ENCODE results near the gene MEGF9.
"Not testable (repeated sequence)": the region's sequence is repeated elsewhere in the genome, so short reads cannot be mapped to it uniquely, and the experiment has no call there.

DNA sequence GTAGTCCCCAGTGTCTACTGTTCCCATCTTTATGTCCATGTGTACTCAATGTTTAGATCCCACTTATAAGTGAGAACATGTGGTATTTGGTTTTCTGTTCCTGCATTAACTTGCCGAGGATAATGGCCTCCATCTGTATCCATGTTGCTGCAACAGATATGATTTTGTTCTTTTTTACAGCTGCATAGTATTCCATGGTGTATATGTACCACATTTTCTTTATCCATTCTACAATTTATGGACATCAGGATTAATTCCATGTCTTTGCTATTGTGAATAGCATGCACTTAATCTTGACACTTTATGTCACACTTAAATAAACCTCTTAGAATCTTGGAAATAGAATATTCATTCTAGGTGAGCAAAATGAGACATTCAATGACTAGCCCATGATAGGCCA lies 73.4 kb downstream of the MEGF9 start:
- TF ChIP-seq, protein P1, sequence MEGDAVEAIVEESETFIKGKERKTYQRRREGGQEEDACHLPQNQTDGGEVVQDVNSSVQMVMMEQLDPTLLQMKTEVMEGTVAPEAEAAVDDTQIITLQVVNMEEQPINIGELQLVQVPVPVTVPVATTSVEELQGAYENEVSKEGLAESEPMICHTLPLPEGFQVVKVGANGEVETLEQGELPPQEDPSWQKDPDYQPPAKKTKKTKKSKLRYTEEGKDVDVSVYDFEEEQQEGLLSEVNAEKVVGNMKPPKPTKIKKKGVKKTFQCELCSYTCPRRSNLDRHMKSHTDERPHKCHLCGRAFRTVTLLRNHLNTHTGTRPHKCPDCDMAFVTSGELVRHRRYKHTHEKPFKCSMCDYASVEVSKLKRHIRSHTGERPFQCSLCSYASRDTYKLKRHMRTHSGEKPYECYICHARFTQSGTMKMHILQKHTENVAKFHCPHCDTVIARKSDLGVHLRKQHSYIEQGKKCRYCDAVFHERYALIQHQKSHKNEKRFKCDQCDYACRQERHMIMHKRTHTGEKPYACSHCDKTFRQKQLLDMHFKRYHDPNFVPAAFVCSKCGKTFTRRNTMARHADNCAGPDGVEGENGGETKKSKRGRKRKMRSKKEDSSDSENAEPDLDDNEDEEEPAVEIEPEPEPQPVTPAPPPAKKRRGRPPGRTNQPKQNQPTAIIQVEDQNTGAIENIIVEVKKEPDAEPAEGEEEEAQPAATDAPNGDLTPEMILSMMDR (IDR thresholded peaks at IDR 0.05; ENCODE audit: low read depth, low read length, missing input control), result not testable (repeated sequence)
- TF ChIP-seq, protein P2, sequence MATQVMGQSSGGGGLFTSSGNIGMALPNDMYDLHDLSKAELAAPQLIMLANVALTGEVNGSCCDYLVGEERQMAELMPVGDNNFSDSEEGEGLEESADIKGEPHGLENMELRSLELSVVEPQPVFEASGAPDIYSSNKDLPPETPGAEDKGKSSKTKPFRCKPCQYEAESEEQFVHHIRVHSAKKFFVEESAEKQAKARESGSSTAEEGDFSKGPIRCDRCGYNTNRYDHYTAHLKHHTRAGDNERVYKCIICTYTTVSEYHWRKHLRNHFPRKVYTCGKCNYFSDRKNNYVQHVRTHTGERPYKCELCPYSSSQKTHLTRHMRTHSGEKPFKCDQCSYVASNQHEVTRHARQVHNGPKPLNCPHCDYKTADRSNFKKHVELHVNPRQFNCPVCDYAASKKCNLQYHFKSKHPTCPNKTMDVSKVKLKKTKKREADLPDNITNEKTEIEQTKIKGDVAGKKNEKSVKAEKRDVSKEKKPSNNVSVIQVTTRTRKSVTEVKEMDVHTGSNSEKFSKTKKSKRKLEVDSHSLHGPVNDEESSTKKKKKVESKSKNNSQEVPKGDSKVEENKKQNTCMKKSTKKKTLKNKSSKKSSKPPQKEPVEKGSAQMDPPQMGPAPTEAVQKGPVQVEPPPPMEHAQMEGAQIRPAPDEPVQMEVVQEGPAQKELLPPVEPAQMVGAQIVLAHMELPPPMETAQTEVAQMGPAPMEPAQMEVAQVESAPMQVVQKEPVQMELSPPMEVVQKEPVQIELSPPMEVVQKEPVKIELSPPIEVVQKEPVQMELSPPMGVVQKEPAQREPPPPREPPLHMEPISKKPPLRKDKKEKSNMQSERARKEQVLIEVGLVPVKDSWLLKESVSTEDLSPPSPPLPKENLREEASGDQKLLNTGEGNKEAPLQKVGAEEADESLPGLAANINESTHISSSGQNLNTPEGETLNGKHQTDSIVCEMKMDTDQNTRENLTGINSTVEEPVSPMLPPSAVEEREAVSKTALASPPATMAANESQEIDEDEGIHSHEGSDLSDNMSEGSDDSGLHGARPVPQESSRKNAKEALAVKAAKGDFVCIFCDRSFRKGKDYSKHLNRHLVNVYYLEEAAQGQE (IDR thresholded peaks at IDR 0.05), result not testable (repeated sequence)
- TF ChIP-seq, protein P3, sequence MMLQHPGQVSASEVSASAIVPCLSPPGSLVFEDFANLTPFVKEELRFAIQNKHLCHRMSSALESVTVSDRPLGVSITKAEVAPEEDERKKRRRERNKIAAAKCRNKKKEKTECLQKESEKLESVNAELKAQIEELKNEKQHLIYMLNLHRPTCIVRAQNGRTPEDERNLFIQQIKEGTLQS (IDR thresholded peaks at IDR 0.05), result not testable (repeated sequence)
- not testable (repeated sequence) for TF ChIP-seq JUND (IDR thresholded peaks at IDR 0.05); FOXA2 (IDR thresholded peaks at IDR 0.05); EGR1 (IDR thresholded peaks at IDR 0.05; ENCODE audit: low read depth in 2 of 2); RAD21 (IDR thresholded peaks at IDR 0.05); TAF1 (conservative IDR thresholded peaks at IDR 0.05); FOXA1 (IDR thresholded peaks at IDR 0.05)
